Measurements from ENCODE around the gene SLC29A3.

DNA sequence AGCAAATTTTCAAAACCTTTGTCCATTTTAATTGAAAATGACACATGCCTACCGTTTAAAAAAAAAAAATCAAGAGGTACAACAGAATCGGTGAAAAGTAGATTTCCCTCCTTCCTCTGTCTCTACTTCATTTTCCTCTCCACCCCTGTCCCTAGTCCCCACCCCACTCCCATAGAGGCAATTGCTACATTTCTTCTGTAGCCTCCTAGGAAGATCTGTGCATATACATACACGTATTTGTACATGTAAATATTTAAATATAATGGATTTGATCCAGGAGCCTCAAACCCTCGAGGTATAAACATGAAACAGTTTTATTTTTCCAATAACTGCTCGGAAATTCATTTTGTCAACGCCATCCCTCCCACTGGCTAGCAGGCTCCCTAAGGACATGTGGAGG lies 14.1 kb upstream of the SLC29A3 start:
- TF ChIP-seq TAF1 (IDR thresholded peaks at IDR 0.05; ENCODE audit: low read depth) (no peak), EP300 (IDR thresholded peaks at IDR 0.05; ENCODE audit: borderline replicate concordance) (no peak), RAD21 (IDR thresholded peaks at IDR 0.05; ENCODE audit: low read depth) (no peak), YY1 (IDR thresholded peaks at IDR 0.05; ENCODE audit: low read depth) (no peak), CEBPB (IDR thresholded peaks at IDR 0.05) (no peak), TEAD4 (IDR thresholded peaks at IDR 0.05) (no peak), CREB1 (IDR thresholded peaks at IDR 0.05; ENCODE audit: low read depth) (no peak), NFIC (IDR thresholded peaks at IDR 0.05) (no peak), FOXM1 (IDR thresholded peaks at IDR 0.05; ENCODE audit: borderline replicate concordance, low read depth) (no peak)
- TF ChIP-seq, protein P1, sequence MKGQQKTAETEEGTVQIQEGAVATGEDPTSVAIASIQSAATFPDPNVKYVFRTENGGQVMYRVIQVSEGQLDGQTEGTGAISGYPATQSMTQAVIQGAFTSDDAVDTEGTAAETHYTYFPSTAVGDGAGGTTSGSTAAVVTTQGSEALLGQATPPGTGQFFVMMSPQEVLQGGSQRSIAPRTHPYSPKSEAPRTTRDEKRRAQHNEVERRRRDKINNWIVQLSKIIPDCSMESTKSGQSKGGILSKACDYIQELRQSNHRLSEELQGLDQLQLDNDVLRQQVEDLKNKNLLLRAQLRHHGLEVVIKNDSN (IDR thresholded peaks at IDR 0.05) = no peak
- TF ChIP-seq, protein P2, sequence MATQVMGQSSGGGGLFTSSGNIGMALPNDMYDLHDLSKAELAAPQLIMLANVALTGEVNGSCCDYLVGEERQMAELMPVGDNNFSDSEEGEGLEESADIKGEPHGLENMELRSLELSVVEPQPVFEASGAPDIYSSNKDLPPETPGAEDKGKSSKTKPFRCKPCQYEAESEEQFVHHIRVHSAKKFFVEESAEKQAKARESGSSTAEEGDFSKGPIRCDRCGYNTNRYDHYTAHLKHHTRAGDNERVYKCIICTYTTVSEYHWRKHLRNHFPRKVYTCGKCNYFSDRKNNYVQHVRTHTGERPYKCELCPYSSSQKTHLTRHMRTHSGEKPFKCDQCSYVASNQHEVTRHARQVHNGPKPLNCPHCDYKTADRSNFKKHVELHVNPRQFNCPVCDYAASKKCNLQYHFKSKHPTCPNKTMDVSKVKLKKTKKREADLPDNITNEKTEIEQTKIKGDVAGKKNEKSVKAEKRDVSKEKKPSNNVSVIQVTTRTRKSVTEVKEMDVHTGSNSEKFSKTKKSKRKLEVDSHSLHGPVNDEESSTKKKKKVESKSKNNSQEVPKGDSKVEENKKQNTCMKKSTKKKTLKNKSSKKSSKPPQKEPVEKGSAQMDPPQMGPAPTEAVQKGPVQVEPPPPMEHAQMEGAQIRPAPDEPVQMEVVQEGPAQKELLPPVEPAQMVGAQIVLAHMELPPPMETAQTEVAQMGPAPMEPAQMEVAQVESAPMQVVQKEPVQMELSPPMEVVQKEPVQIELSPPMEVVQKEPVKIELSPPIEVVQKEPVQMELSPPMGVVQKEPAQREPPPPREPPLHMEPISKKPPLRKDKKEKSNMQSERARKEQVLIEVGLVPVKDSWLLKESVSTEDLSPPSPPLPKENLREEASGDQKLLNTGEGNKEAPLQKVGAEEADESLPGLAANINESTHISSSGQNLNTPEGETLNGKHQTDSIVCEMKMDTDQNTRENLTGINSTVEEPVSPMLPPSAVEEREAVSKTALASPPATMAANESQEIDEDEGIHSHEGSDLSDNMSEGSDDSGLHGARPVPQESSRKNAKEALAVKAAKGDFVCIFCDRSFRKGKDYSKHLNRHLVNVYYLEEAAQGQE (IDR thresholded peaks at IDR 0.05; ENCODE audit: low read depth) = no peak

Measured in Ishikawa (cell line).